K562 (cell line): ENCODE data around the gene KCNN4. TPM values are rescaled to one million over a fixed set of nuclear protein-coding genes. Genes with fewer than 3 reads are reported as not detected.
A peak's percentile ranks its signal among the peaks of the same experiment; 100 is the strongest.

ENCODE experiments used
- BHLHE40 ChIP-seq: IDR thresholded peaks from 2 replicates; pipeline ENCODE4 v1.6.1; 2011; ENCODE audit warnings: low read length, improper control_type of control experiment
- CBX5 ChIP-seq: IDR thresholded peaks from 2 replicates; pipeline ENCODE4 v1.6.1; 2014; ENCODE audit warnings: low read depth, borderline replicate concordance
- CC2D1A ChIP-seq: fragments of 450-650 bp; IDR thresholded peaks from 2 replicates; pipeline ENCODE4 v1.6.1; 2017; ENCODE audit warnings: mild to moderate bottlenecking
- ETV1 ChIP-seq: fragments of 450-650 bp; conservative IDR thresholded peaks from 2 replicates; pipeline ENCODE4 v1.6.1; 2016; ENCODE audit warnings: missing genetic modification characterization, control low read depth, low read depth, missing compliant biosample characterization
- FOXA3 ChIP-seq, 2 experiments: fragments of 450-650 bp in 1 of 2; sonication (generic) in 1 of 2; formaldehyde crosslinking; IDR thresholded peaks in 1 of 2; conservative IDR thresholded peaks in 1 of 2; 2 replicates each; pipeline versions ENCODE4 v1.4.0 to v1.8.0; 2020 to 2022; ENCODE audit warnings: mild to moderate bottlenecking in 2 of 2, missing genetic modification reagents in 1 of 2
- FUS ChIP-seq: fragments of 200-400 bp; formaldehyde crosslinking; optimal IDR thresholded peaks from 2 replicates; pipeline ENCODE3; 2017; ENCODE audit warnings: low read depth, low read length
- MECOM ChIP-seq: fragments of 250-450 bp; sonication (Bioruptor Pico); IDR thresholded peaks from 2 replicates; pipeline ENCODE4 v1.8.0; 2022; ENCODE audit warnings: inconsistent platforms
- MNT ChIP-seq, 2 experiments: fragments of 450-650 bp; conservative IDR thresholded peaks; 2 replicates each; pipeline ENCODE4 v1.6.1; 2017; ENCODE audit warnings: mild to moderate bottlenecking in 2 of 2, moderate library complexity in 2 of 2
- MYC ChIP-seq, 2 experiments: fragments of 250-450 bp in 1 of 2; sonication (Bioruptor Pico) in 1 of 2; IDR thresholded peaks; 2 replicates each; pipeline versions ENCODE4 v1.5.1 to v1.6.1; 2012 to 2021; ENCODE audit warnings: low read depth in 2 of 2, borderline replicate concordance in 1 of 2, improper control_type of control experiment in 1 of 2, low read length in 1 of 2, mild to moderate bottlenecking in 1 of 2, moderate library complexity in 1 of 2
- NFIX ChIP-seq: fragments of 250-450 bp; sonication (Bioruptor Pico); IDR thresholded peaks from 2 replicates; pipeline ENCODE4 v1.4.0; 2020; ENCODE audit warnings: low read depth, mild to moderate bottlenecking, moderate library complexity
- NR4A1 ChIP-seq, 2 experiments: fragments of 250-450 bp in 1 of 2; fragments of 450-650 bp in 1 of 2; sonication (Bioruptor Pico) in 1 of 2; IDR thresholded peaks; 2 replicates each; pipeline versions ENCODE4 v1.4.0 to v1.6.1; 2016 to 2020; ENCODE audit warnings: mild to moderate bottlenecking in 2 of 2, missing compliant biosample characterization in 1 of 2, missing genetic modification characterization in 1 of 2, moderate library complexity in 1 of 2
- SLC30A9 ChIP-seq: fragments of 250-450 bp; sonication (Bioruptor Pico); IDR thresholded peaks from 2 replicates; pipeline ENCODE4 v1.8.0; 2022; ENCODE audit warnings: mild to moderate bottlenecking, moderate library complexity
- SMAD3 ChIP-seq: fragments of 450-650 bp; formaldehyde crosslinking; conservative IDR thresholded peaks from 2 replicates; pipeline ENCODE4 v1.4.0; 2020; ENCODE audit warnings: mild to moderate bottlenecking
- TBP ChIP-seq: optimal IDR thresholded peaks from 2 replicates; pipeline ENCODE3; 2011; ENCODE audit warnings: low read depth, low read length, improper control_type of control experiment
- TEAD4 ChIP-seq, 2 experiments: sonication (generic) in 1 of 2; formaldehyde crosslinking in 1 of 2; IDR thresholded peaks; 2 replicates each; pipeline versions ENCODE4 v1.6.1 to v1.8.0; 2012 to 2022; ENCODE audit warnings: borderline replicate concordance in 1 of 2, inconsistent platforms in 1 of 2, low read length in 1 of 2, mild to moderate bottlenecking in 1 of 2, missing genetic modification reagents in 1 of 2
- USF1 ChIP-seq: sonication (generic); formaldehyde crosslinking; IDR thresholded peaks from 2 replicates; pipeline ENCODE4 v1.9.0; 2022; ENCODE audit warnings: mild to moderate bottlenecking, missing genetic modification reagents
- ZBTB8A ChIP-seq: fragments of 450-650 bp; IDR thresholded peaks from 2 replicates; pipeline ENCODE4 v1.6.1; 2018; ENCODE audit warnings: mild to moderate bottlenecking, moderate library complexity; ENCODE audit not compliant: partially characterized antibody
- ZKSCAN1 ChIP-seq: fragments of 150-350 bp; IDR thresholded peaks from 2 replicates; pipeline ENCODE4 v1.6.1; 2016; ENCODE audit warnings: low read depth, low read length
- ZNF263 ChIP-seq: sonication (generic); formaldehyde crosslinking; IDR thresholded peaks from 2 replicates; pipeline ENCODE4 v1.8.0; 2022; ENCODE audit warnings: mild to moderate bottlenecking, missing genetic modification reagents, borderline replicate concordance
- ZNF518B ChIP-seq: fragments of 250-450 bp; sonication (Bioruptor Pico); IDR thresholded peaks from 2 replicates; pipeline ENCODE4 v1.5.0; 2021; ENCODE audit warnings: mild to moderate bottlenecking, moderate library complexity
- polyA plus RNA-seq, 8 experiments: library from polyadenylated mRNA; depleted of rRNA in 4 of 8; stranded (reverse) in 5 of 8; unstranded in 3 of 8; fragments of >200 nt; fragmentation: Nextera tagmentation in 2 of 8; fragmentation: Illumina TruSeq in 1 of 8; extraction: Ambion mirVana in 2 of 8; extraction: Trizol in 1 of 8; gene quantifications; 2 replicates each; pipeline versions ENCODE4 v1.2.1 to v1.2.3, GENCODE V29; 2011 to 2014; ENCODE audit warnings: inconsistent platforms in 1 of 8, missing spikeins in 1 of 8
- total RNA-seq, 7 experiments: library from RNA; depleted of rRNA in 6 of 7; stranded (reverse); fragments of >200 nt in 6 of 7; fragmentation: Illumina TruSeq in 2 of 7; extraction: Trizol in 2 of 7; gene quantifications; 2 replicates each; pipeline versions ENCODE4 v1.2.1 to v1.2.3, GENCODE V29; 2011 to 2021; ENCODE audit warnings: low replicate concordance in 1 of 7

Gene KCNN4
- total and polyA plus RNA-seq, 9 of the 15 experiments (the other 6 are each of a cell fraction or from before 2014, with no cell fraction given): 0.53 to 37.7 (median 25.9) TPM

- TF ChIP-seq ZNF263 (CRISPR knock-in tag) (peak; percentile 37; the same call in 1 of the 2 replicates), SLC30A9 (CRISPR knock-in tag) (no peak), MYC (IDR thresholded peaks at IDR 0.05; ENCODE audit: low read depth, low read length) (no peak), MYC (CRISPR knock-in tag; IDR thresholded peaks at IDR 0.05; ENCODE audit: borderline replicate concordance, low read depth) (no peak), CBX5 (0 out of 2 replicates have a peak, but pooled peaks have one; percentile 18), FUS (no peak), CC2D1A (peak; percentile 75; the same call in 1 of the 2 replicates), NR4A1 (CRISPR knock-in tag; IDR thresholded peaks at IDR 0.05) (no peak), NR4A1 (tag; IDR thresholded peaks at IDR 0.05) (peak; percentile 79), MECOM (CRISPR knock-in tag) (no peak), BHLHE40 (0 out of 2 replicates have a peak, but pooled peaks have one; percentile 17), USF1 (CRISPR knock-in tag) (no peak), ZNF518B (CRISPR knock-in tag) (0 out of 2 replicates have a peak, but pooled peaks have one; percentile 35), TEAD4 (IDR thresholded peaks at IDR 0.05; ENCODE audit: low read length) (0 out of 2 replicates have a peak, but pooled peaks have one; percentile 18), TEAD4 (CRISPR knock-in tag; IDR thresholded peaks at IDR 0.05; ENCODE audit: borderline replicate concordance) (no peak), ZKSCAN1 (peak; percentile 99), SMAD3 (CRISPR knock-in tag) (0 out of 2 replicates have a peak, but pooled peaks have one; percentile 7), ETV1 (tag) (peak; percentile 64; the same call in 1 of the 2 replicates), NFIX (CRISPR knock-in tag) (0 out of 2 replicates have a peak, but pooled peaks have one; percentile 2), MNT (conservative IDR thresholded peaks at IDR 0.05) (0 out of 4 replicates have a peak, but pooled peaks of 1 of the 2 experiments have one; percentile 33), FOXA3 (CRISPR knock-in tag; conservative IDR thresholded peaks at IDR 0.05 in 1 of 2, IDR thresholded peaks at IDR 0.05 in 1 of 2) (0 out of 4 replicates have a peak, but pooled peaks of 1 of the 2 experiments have one; percentile 10), TBP (peak; percentile 51), ZBTB8A (no peak)
Observed at GRCh38 chr19:43784981-43785808, 4.4 kb upstream of the KCNN4 start (continued).
